HUDEP-2 (cell line): ENCODE measurements around the gene HARBI1.

Experiments used
- DNase-seq, 76 experiments: peaks; one replicate each; lab custom pipeline; 2025; ENCODE audit not compliant: unreplicated experiment in 76 of 76; lab: John Stamatoyannopoulos, UW

Gene HARBI1

DNA sequence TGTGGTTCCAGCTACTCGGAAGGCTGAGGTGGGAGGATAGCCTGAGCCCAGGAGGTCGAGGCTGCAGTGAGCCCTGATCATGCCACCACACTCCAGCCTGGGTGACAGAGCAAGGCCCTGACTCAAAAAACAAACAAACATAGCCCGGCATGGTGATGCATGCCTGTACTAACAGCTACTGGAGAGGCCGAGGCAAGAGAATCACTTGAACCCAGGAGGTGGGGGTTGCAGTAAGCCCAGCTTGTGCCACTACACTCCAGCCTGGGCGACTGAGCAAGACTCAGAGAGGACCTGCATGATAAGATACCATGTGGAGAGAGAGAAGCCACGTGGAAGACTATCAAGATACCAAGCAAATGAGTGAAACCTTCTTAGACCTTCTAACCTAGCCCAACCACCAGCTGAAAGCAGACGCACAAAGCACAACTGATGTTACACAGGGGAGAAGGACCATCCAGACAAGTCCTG, 59.3 kb downstream of the HARBI1 start:
- DNase-seq = peak in 74 of 76 experiments; percentile 14 to 87 (median 66)

DNA sequence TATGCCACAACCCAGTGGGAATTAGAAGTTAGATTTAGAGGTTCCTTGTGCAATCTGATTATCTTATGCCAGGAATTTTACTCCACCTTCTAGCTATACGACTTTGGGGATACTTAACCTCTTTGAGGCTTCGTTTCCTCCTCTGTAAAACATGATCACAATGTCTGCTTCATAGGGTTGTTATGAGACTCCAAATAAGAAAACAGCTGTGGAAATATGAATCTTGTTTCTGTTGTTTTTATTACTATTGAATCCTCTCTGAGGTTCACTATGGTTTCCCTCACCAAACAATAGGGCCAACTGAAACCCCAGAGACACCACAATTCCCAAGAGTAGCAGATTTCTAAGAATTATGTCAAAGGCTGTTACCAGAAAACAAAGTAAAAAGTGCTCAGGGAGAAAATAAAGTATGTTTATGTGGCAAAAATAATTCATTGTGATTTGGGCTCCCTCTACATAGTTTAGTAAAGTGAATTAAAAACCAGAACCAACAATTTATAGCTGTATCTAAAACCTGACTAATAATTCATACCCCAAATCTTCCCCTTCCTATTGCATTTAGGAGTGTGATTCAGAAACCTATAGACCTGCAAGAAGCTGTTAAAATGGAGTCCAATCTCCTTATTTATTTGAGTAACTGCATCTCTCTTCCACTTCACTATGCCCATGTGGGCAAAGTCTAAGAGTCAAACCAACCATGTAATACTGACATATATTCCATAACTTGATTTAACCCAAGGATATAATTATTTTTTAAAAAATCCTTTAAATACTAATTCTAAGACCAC, 61.6 kb downstream of the HARBI1 start:
- no peak for DNase-seq

DNA sequence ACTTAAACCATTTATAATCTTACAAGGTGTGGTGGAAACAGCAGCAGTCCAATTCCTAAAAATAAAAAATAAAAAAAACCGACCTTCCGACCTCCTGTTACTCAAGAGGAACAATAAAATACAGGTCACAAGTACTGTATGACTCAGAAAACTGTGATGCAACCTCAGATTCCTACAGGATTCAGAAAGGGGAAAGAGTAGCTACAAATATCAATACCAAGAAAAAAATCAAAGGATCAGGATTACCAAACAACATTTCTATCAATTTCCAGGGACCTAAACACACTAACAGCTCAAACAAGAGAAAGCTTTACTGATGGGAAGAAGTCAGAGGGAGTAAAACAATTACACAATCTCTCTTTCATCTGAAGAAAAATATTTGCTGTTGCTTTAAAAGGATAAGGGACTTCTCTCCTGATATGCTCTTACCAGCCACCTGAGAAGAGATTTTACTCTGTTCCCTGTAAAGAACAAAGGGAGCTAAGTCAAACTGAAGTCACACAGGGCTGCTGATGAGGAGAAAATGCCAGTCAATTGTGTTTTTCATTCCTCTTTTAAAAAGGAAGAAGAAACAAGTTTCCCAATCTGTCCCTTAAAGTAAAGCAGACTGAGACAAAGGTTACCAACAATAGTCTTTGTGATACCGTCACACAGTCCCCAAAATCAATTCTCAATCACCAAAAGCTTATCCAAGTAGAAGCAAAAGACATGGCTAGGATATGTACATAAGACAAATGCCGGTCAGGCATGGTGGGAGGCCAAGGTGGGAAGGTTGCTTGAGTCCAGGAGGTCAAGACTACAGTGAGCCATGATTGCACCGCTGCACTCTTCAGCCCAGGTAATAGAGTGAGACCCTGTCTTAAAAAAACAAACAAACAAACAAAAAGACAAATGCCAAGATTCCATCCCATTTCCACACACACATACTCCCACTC, 62.5 kb downstream of the HARBI1 start:
- DNase-seq = no peak

DNA sequence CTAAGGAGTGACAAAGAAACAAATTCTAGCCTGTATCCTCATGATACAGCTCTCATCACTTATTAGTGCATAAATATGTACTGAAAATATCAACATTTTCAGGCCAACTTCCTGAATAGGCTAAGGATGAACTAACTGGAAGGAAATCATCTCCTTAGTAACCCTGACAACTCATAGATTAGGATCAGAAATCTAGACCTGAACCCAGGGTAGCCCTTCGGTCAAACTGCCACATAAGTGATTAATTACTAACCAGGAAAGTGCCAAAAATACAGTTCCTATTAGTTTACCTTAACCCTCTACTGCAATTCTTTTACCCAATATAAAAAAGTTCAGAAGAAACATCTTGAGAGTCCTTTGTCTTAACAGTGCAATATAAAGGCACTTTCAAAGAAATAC, 63.2 kb downstream of the HARBI1 start:
- DNase-seq = peak in 1 of 76 experiments; percentile 17
